NT2/D1 (cell line): ENCODE results near the gene ZBTB44.

Experiments
- DNase-seq: peaks from one replicate; pipeline ENCODE4 v3.0.0-alpha.2; 2011; ENCODE audit warnings: low read depth, low spot score
- H3K27me3 ChIP-seq: 2 replicates; pipeline ENCODE4 v1.6.0; 2011; ENCODE audit warnings: mild to moderate bottlenecking; ENCODE audit not compliant: insufficient read length, insufficient read depth
- H3K36me3 ChIP-seq: 2 replicates; pipeline ENCODE4 v1.6.1; 2011; ENCODE audit warnings: mild to moderate bottlenecking, low read length, mixed read lengths; ENCODE audit not compliant: insufficient read depth, insufficient read length
- H3K4me1 ChIP-seq: 2 replicates; pipeline ENCODE4 v1.5.1; 2011; ENCODE audit not compliant: insufficient read depth, insufficient read length
- H3K4me3 ChIP-seq: 2 replicates; pipeline ENCODE4 v1.5.1; 2011; ENCODE audit warnings: low read depth; ENCODE audit not compliant: insufficient read length
- H3K9ac ChIP-seq: 2 replicates; pipeline ENCODE4 v1.6.0; 2011; ENCODE audit warnings: low read depth; ENCODE audit not compliant: insufficient read length
- H3K9me3 ChIP-seq: 2 replicates; pipeline ENCODE4 v1.5.1; 2011; ENCODE audit warnings: mild to moderate bottlenecking, low read length; ENCODE audit not compliant: insufficient read depth
- SUZ12 ChIP-seq: IDR thresholded peaks from 2 replicates; pipeline ENCODE4 v1.6.1; 2011; ENCODE audit not compliant: insufficient read length, insufficient read depth; ENCODE audit errors: extremely low read depth
- YY1 ChIP-seq: IDR thresholded peaks from 2 replicates; pipeline ENCODE4 v1.6.1; 2011; ENCODE audit not compliant: insufficient read length, insufficient read depth
- ZNF274 ChIP-seq: IDR thresholded peaks from 2 replicates; pipeline ENCODE4 v1.6.1; 2011; ENCODE audit warnings: mild to moderate bottlenecking, low read depth, low read length

The ZBTB44 gene

DNA sequence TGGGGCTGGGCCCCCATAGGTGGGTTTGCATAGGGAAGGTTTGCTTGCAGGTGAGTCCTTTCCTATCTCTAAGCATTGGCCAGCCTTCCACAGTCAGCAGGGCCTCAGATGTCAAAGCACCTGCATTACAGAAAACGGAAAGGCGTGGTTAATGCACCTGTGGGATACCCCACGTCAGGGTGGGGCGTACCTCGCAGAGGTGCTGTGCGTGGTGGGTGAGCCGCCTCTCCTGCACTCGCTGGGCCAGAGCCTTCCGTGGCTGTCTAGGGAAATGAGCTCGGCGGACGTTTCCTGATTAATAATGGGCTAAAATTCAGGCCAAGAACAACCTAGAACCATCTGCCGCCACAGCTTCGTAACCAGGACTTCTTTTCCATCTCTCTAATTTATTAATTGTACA is 122.8 kb downstream of the ZBTB44 start:
- no peaks in the 10 kb centered on the region for H3K36me3 ChIP-seq
- no peaks in the 10 kb centered on the region for H3K9me3 ChIP-seq
- no peak for DNase-seq

DNA sequence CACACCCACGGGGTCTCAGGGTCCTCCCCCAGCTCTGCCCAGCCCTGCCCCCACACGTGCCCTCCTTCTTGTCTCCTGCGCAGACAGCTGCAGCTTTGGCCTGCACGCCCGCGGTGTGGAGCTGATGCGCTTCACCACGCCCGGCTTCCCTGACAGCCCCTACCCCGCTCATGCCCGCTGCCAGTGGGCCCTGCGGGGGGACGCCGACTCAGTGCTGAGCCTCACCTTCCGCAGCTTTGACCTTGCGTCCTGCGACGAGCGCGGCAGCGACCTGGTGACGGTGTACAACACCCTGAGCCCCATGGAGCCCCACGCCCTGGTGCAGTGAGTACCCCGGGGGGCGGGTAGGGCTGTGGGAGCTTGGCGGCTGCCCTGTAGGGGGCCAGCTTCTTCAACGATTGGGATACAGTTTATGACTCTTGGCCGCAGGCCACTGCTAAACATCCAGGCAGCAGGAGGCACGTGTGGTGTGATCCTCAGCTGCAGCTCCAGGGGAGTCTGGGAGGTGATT is 124.3 kb downstream of the ZBTB44 start:
- H3K4me3 ChIP-seq = no peak overlapping the region
- no peaks in the 10 kb centered on the region for H3K4me1 ChIP-seq
- H3K9me3 ChIP-seq = no peaks in the 10 kb centered on the region
- TF ChIP-seq ZNF274 = no peak
- no peak for TF ChIP-seq SUZ12
- TF ChIP-seq YY1 = no peak
- no peaks in the 10 kb centered on the region for H3K27me3 ChIP-seq
- H3K36me3 ChIP-seq = no peaks in the 10 kb centered on the region
- H3K9ac ChIP-seq = no peak overlapping the region
- no peak for DNase-seq

More for the DNA sequence above, 122.8 kb downstream of the ZBTB44 start:
- Histone ChIP-seq H3K4me1 (no peaks in the 10 kb centered on the region), H3K4me3 (no peak overlapping the region), H3K9ac (no peak overlapping the region), H3K27me3 (no peaks in the 10 kb centered on the region)
- TF ChIP-seq SUZ12 (no peak), ZNF274 (no peak), YY1 (no peak)

DNA sequence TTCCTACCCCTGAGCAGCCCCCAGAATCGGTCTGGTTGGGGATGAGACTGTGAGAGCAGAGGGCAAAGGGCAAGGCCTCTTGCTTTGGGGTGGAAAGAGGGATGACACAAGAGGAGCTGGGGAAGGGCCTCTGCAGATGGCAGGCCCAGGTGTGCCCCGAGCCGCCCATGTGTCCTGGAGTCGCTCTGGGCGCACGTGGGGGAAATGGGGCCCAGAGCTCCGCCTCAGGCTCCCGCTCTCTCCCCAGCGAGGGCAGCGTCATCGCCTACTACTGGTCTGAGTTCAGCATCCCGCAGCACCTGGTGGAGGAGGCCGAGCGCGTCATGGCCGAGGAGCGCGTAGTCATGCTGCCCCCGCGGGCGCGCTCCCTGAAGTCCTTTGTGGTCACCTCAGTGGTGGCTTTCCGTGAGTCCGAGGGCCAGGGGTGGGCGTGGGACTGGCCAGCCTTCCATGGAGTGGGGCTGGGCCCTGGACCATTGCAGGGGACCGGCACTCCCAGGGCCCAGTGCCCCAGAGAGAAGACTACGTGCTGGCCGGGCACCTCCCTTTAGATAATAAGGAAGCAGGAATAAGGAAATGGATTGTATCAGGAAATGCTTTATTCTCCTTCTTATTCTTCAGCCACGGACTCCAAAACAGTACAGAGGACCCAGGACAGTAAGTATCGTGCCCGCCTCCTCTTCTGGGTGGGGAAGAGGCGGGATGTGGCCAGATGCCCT is 125.1 kb downstream of the ZBTB44 start:
- Histone ChIP-seq H3K9me3 (no peaks in the 10 kb centered on the region), H3K4me1 (no peaks in the 10 kb centered on the region), H3K4me3 (no peak overlapping the region), H3K9ac (no peak overlapping the region), H3K36me3 (no peaks in the 10 kb centered on the region), H3K27me3 (no peaks in the 10 kb centered on the region)
- TF ChIP-seq YY1 = no peak
- TF ChIP-seq ZNF274 = no peak
- no peak for TF ChIP-seq SUZ12
- DNase-seq = no peak

DNA sequence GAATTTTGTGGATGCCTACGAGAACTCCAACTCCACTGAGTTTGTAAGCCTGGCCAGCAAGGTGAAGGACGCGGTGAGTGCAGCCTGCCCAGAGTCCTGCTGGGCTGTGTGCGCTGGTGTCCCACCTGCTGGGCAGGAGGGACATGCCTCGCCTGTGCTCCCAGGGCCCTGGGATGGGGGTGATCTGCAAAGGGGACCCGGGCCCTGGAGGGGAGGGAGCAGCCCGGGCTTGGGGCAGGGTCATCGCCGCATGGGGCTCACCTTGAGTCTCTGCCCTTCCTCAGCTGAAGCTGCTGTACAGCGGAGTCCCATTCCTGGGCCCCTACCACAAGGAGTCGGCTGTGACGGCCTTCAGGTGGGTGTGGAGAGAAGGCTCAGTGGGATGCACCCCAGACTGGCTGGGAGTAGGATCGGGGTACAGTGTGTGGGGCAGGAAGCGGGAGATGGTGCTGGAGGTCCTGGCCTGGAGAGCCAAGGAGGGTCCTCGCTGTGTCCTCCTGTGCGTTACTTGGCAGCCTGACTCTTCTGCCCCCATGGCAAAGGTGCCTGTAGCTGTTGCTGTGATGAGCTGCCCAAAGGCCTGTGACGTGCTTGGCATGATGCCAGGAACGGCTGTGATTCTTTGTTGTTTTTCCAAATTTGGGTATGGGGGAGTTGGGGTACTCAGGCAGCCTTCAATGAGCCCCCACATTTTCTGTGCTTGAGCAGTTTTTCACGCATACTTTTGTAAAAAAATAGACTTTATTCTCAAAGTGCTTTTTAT is 126.0 kb downstream of the ZBTB44 start:
- Histone ChIP-seq H3K27me3 (no peaks in the 10 kb centered on the region), H3K9me3 (no peaks in the 10 kb centered on the region), H3K4me1 (no peaks in the 10 kb centered on the region), H3K36me3 (no peaks in the 10 kb centered on the region), H3K4me3 (no peak overlapping the region), H3K9ac (no peak overlapping the region)
- no peak for DNase-seq
- TF ChIP-seq ZNF274 (no peak), YY1 (no peak), SUZ12 (no peak)

DNA sequence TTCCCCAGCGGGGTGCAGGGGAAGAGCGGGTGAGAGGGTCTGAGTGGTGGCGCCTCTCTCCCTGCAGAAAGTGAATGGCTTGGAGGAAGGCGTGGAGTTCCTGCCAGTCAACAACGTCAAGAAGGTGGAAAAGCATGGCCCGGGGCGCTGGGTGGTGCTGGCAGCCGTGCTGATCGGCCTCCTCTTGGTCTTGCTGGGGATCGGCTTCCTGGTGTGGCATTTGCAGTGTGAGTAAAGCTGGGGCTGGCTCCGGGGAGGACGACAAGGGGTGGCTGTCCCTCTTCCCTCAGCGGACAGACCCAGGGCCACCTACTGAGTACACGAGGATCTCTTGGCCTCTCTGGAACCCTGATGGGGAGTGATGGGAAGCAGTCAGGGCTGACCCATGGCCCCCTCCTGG is 126.7 kb downstream of the ZBTB44 start:
- Histone ChIP-seq H3K27me3 (no peaks in the 10 kb centered on the region), H3K4me3 (no peak overlapping the region), H3K4me1 (no peaks in the 10 kb centered on the region), H3K36me3 (no peaks in the 10 kb centered on the region), H3K9ac (no peak overlapping the region), H3K9me3 (no peaks in the 10 kb centered on the region)
- no peak for TF ChIP-seq YY1
- TF ChIP-seq ZNF274 = no peak
- TF ChIP-seq SUZ12 = no peak
- no peak for DNase-seq

DNA sequence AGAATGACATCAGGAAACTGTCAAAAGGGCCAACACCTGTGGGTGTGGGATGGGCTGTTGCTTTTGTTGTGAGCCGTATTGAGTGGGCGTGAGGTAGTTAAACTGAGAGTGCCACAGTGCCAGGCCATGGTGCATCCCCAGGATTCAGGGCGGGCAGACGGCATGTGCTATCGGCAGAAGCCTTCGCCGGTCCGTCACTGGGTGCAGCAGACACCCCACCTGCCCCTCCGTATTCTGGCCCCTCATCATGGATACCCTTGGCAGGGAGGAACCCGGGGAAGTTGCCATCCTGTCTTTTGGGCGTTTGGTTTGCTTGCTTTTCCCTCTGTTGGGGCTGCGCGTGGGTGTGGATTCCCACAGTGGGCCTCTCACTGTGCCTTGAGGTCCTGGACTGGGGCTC is 127.6 kb downstream of the ZBTB44 start:
- TF ChIP-seq YY1 (no peak), SUZ12 (no peak), ZNF274 (no peak)
- Histone ChIP-seq H3K36me3 (no peaks in the 10 kb centered on the region), H3K4me3 (no peak overlapping the region), H3K27me3 (no peaks in the 10 kb centered on the region), H3K9ac (no peak overlapping the region), H3K4me1 (no peaks in the 10 kb centered on the region), H3K9me3 (no peaks in the 10 kb centered on the region)
- DNase-seq = no peak

DNA sequence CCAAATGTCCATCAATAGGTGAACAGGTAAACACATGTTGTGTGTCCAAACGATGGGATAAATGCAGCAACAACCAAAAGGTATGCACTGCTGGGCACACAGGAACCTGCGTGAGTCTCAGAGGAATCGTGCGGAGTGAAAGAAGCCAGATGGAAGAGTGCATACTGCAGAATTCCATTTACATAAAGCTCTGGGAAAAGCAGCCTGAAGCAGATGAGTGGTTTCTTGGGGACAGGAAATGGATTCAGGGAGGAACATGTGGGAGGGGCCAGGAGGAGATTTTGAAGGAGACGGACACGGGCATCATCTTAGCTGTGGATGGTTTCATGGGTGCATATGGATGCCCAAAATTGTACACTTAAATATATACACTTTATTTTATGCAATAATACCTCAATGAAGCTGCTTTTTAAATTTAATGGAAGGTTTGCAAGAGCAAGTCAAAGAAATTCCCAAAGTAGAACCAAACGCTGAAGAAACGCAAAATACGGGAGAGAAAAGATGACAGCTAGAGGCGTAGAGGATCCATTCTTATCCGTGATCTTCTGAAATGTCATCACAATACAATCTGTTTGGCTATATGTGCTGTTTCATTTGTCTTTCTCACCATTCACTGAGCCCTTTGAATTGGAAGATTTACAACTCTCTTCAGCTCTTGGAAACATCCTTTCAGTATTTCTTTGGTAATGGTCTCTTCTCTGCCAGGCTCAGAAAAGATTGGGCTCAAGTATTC is 130.7 kb downstream of the ZBTB44 start:
- H3K4me3 ChIP-seq = no peak overlapping the region

More for the DNA sequence above, 130.7 kb downstream of the ZBTB44 start:
- H3K4me1 ChIP-seq = no peaks in the 10 kb centered on the region
- H3K36me3 ChIP-seq = no peaks in the 10 kb centered on the region
- DNase-seq = no peak
- H3K9ac ChIP-seq = no peak overlapping the region
- TF ChIP-seq ZNF274 = no peak
- no peak for TF ChIP-seq SUZ12
- no peak for TF ChIP-seq YY1
- H3K27me3 ChIP-seq = no peaks in the 10 kb centered on the region
- H3K9me3 ChIP-seq = no peaks in the 10 kb centered on the region
